T-helper 1 cell (primary cell): ENCODE data around the gene PTPRD.

Experiments
- DNase-seq, 5 donors: peaks; one replicate each; pipeline ENCODE4 v3.0.0-alpha.2; 2012 to 2020

PTPRD gene

DNA sequence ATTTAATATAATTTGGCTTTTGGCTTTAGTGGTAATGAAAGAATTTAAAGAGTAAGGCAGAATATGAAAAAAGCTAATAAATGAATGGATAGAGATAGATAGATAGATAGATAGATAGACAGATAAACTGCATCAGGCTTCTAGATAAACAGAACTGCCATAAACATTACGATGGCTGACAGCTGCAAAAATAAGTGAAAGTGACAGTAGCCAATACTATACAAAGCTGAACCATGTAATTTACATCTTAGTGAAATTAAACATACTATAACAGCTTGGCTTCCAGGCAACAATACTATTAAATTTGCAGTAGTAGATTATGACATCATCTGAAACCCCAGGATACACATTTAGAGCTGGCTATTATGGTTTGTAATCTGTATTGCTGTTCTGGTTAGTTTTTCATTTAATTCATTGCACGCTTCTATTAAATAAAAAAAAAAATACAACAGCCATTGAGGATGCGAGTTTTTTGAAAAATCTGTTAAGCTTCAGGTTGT lies 1354.8 kb downstream of the PTPRD start:
- DNase-seq = no peak

- no peak for DNase-seq
Observed at GRCh38 chr9:9246726-9247125, 1366.1 kb downstream of the PTPRD start.

DNA sequence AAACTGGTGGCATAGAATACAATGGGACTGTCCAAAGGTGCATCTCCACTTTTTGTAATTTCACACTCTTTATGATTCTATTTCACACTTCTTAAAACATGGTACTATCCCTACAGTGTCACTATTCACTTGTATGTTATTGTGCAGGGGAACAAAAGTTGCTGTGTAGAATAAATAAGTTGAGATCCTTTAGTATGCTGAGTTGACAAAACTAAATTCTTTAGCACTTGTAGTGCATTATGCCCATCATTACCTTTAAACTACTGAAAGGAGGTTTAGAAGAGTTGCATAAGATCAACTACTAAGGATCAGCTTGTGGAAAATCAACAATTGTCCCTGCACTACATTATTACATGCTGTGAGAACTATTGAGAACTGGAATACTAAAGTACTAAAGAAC lies 1380.9 kb downstream of the PTPRD start:
- DNase-seq = no peak

DNA sequence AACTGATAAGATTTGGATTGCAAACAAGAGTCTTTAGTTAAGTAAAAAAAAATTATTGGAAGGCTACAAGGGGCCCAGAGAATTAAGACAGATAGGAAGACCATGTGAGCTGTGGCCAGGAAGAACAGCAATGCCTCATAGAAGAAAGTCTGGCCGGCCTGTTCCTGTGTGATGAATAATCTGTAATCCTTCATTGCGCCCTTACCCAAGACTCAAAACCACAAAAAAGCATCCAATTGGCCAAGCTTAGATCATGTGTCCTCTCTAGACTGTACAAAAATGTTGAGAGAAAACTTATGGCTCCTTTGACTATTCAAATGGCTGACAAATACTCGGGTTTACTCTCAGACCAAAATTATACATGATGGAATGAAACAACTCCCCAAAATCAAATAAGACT lies 1383.5 kb downstream of the PTPRD start:
- DNase-seq = no peak

- DNase-seq = no peak
Observed at GRCh38 chr9:9223175-9223574, 1389.6 kb downstream of the PTPRD start.

DNA sequence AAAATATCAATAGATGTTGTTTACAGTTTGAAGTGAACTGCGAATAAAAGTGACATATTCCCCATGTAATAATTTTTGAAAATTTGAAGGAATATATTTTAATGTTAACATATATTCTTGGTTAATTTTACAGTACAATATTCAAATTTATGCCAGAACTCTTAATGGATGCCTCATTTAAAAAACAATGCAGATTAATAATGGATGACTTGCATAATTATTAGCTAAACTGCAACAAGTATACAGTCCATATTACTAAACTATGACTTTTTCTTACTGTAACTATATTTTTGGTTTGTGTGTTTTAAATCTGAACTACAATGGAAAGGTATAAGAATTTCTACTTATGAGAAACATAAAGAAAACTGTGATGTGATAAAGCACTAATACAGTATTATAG lies 1390.1 kb downstream of the PTPRD start:
- DNase-seq = no peak

- DNase-seq = no peak
Observed at GRCh38 chr9:9216934-9217333, 1395.9 kb downstream of the PTPRD start.

DNA sequence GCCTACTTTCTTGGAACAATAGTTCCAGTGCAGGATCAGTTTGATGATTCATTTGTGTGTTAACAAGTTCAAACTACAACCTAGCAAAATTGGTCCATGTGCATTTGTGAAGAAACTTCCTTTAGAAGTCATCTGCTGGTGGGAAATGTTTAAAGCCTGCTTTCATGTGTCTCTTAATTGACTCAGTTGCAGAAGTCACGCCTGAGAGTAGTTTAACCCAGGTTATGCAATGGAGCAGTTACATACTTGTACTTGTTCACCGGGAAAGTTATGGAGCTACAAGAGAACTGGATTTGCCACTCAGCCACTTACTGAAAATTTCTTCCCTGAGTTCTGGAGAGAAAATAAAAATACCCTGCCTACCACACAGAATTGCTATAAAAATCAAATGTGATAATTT lies 1397.8 kb downstream of the PTPRD start:
- no peak for DNase-seq

DNA sequence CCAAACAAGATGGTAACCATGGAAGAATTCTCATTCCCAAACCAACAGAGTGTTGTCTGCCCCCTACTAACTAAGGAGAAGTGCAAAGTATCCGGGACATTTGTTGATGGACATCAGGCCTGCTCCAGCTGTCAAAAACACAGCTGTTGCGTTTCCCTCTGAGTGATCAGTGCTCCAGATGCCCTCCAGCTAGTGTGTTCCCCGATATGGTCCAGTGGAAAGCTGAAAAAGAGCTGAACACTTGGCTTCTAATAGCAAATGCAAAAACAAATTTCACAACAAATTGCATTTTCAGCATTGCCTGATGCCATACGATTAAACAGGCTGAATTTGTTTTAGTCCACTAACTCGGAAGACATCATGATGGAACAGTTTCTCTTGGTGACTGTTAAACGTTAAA lies 1398.7 kb downstream of the PTPRD start:
- DNase-seq = no peak

GRCh38 chr9:9212963-9213362 lies 1399.8 kb downstream of the PTPRD start:
- DNase-seq = no peak

- no peak for DNase-seq
Observed at GRCh38 chr9:9202276-9202675, 1410.5 kb downstream of the PTPRD start.

DNA sequence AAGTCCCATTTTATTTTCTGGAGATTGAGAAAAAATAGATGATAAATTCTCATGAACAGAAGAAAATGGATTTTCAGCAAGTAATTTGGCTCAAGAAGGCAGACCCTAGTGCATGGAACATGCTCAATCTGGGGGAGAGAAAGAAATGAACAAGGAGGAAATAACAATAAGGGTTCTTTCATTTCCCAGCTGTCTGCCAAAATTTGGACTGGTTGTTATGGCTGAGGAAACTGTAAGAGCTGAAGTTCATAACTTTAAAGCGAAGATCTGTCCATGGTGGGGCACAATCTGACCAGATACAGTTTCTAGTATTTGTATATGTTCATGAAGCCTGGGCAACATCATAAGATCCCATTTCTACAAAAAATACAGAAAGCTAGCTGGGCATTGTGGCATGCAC lies 1426.7 kb downstream of the PTPRD start:
- no peak for DNase-seq

GRCh38 chr9:9182431-9182830 lies 1430.4 kb downstream of the PTPRD start:
- no peak for DNase-seq

GRCh38 chr9:9177081-9177480 lies 1435.7 kb downstream of the PTPRD start:
- no peak for DNase-seq

DNA sequence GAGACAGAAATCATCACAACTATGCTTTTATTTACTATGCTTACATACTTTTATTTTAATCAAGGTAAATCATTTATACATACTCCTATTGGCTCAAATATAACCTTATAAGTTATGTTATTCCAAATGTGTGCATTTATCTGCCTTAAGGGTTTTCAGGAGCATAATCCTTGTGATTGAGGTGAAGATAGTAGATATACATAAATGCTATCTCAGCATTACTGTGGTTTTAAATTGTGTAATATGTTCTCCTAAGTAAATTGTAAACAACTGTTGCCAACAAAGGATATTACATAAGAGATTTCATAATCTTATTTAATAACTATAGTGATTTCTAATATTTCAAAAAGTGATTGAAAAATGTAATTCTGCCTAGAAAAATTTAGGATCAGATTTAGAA lies 1438.4 kb downstream of the PTPRD start:
- DNase-seq = no peak

DNA sequence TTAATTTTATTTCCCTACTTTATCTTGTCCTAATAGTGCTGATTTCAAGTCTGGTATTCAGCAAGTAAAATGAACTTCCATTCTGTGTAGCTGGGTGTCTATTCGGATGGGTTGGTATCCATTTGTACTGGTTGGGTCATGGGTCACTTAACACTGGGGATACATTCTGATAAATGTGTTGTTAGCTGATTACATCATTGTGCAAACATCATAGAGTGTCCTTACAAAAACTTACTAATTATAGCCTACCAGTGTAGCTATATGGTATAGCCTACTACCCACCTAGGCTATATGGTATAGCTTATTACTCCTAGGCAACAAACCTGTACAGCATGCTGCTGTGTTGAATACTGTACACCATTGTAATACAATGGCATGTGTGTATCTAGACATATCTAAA lies 1439.5 kb downstream of the PTPRD start:
- DNase-seq = no peak

- DNase-seq = no peak
Observed at GRCh38 chr9:9170439-9171134, 1442.2 kb downstream of the PTPRD start.

DNA sequence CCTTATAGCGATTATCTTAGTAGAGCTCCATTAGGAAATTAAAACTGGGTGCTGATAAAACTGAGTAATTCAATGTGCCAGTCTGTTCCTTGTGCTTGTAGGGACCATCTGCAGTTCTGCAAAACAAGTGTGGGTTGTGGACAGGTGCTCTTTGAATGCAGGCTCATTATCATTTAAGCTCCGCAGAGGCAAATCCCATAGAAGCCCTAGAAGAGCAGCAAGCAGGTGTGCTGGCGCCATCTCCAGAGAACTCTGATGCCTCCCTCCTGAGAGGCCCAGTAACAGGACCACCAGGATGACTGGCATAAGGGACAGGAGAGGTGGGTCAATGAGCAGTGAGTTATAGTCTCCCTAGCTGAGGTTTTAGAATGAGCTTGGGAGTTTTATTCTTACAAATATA lies 1470.8 kb downstream of the PTPRD start:
- no peak for DNase-seq

GRCh38 chr9:9133526-9133925 lies 1479.3 kb downstream of the PTPRD start:
- no peak for DNase-seq

DNA sequence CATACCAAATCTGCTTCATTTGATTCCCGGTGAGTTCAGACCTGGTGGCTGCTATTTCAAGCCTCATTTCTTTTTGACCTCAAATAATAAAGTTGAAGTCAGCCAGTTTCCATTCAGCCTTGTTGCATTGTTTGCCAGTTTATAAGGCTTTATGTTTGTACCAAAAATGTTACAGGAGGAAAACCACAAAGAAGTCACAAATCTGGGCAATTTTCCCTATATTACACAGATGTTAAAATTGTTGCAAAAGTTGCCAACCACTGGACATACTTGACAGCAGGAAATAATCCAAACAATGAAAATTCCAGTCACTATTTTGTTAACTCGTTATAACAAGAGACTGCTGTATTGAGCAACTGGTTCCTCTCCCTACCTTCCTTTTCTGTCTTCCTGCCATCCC lies 1488.2 kb downstream of the PTPRD start:
- DNase-seq = no peak

- no peak for DNase-seq
Observed at GRCh38 chr9:9122230-9122875, 1490.4 kb downstream of the PTPRD start.

GRCh38 chr9:9117866-9118265 lies 1494.9 kb downstream of the PTPRD start:
- no peak for DNase-seq

DNA sequence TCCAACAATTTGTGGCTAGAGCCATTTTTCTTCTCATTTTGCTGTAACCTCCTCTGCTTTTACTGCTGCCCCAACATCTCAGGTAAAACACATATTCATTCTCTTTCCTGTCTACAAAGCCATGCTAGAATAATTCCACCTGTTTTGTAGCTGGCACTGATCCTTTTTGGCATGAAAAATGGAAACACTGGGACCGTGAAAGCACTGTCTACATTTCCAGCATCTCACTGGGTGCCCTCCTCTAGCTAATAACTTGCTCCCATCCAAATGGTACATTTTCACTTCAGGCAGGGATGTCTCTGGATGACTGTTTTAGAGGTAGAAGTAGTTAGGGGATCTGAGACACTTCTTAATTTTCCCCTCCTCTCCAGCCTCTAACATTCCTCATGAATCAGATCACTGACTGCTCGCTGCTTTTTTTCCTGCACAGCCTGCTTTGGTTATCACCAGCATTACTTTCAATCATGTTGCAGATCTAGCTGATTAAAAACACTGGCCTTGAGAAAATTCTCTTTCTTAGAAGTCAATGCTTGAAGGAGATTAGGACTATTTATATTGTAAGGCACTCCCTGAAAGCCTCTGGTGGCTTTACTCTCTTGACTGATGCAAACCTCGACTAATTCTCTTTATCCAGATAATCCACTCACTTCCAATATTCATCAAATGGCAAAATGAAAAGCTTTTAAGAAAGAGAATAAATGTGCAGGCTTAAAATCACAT lies 1500.6 kb downstream of the PTPRD start:
- no peak for DNase-seq

DNA sequence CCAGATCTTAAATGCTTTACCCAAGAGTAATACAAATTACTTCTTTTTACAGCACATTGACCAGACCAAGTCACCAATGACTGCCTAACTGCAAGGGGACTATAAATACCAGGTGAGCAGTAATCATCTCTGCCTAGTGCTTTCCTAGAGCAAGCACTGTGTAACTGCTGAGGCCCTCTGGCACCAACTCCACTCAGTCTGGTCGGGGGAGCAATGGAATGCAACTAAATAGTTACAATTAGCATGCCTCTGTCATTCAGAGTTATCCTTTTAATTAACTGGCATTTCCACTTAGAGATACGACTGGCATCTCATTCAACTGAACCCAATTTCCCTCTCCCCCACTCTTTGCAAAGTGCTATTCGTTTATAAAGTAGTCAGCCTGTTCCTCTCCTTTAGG lies 1504.2 kb downstream of the PTPRD start:
- DNase-seq = no peak
